Astrocyte of the hippocampus (primary cell): Measurements from ENCODE around the gene IGF1R.

Experiments
- DNase-seq: peaks from one replicate; pipeline ENCODE4 v3.0.0; 2011; ENCODE audit warnings: low read depth, low spot score

Gene IGF1R

GRCh38 chr15:98878862-98879261 is 230.5 kb downstream of the IGF1R start:
- no peak for DNase-seq

DNA sequence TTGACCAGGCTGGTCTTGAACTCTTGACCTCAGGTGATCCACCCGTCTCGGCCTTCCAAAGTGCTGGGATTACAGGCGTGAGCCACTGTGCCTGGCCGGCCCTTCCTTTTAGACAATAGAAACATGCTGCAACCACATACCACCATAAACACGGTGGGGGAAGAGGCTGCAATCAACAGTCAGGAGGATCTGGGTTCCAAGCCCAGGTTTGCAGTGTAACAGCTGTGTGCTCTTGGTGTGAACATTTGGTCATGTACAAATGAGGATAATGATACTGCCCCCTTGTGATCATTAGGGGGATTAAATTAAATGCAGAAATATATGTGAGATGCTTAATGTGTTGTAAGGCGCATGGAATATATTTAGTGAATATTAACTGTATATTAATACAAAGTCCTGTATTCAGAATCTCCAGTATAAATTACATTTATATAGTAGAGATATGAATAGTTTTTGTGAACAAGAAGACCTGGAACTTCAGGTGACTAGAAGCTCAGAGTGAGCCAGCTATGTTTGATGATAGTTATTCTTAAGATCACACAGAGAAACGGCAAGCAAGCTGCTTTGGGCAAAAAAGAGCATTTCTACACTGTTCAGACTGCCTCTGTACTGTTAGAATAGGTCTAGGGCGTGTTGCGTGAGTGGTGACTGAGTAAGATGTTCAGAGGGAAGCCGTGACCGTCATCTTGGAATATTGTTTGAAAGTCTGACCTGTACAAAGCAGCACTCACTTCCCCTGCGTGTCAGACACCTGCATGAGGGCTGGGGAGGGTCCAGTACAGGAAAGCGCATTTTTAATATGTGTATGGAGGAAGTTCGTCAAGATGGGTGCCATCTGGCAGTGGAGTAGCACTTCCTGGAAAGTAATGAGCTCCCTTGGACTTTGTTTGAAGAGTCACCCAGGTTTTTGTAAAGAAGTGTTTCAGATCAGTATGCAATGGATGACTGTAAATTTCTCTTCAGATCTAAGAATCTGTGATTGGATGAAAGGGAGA is 233.5 kb downstream of the IGF1R start:
- DNase-seq: peak; percentile 56

DNA sequence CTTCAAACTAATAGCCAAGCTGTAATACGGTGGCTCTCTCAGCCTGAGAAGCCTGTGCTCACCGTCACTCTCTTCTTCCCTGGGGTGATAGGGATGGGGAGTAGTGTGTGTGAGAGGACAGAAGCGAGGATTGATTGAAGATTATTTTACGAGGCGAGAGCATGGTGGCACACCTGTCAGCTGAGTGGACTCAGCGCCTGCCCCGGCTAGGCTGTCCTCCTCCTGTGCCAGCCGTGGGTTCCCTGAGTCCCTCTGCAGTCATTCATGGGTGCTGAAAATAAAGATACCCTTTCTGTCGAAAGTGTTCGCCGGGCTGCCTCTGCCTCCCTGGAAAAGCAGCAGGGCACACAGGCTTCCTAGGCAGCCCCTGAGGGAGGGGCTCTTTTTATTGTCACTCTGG is 235.1 kb downstream of the IGF1R start:
- no peak for DNase-seq

DNA sequence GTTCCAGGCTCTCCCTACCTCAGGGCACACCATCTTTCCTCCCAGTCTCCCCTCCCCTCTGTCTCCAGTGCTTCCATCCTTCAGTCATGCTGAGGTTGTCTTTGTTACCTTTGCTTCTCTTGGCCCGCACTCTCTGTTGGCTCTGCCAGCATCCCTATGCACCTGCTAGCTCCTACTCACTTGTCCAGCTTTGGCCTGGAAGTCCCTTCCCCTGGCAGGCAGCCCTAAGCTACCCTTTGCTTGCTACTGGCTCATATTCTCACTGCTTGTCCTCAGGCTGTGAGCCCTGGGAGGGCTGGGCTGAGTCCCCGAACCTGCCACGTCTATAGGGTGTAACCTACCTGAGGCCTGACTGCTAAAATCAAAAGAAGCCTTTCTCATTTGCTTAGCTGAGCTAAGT is 236.6 kb downstream of the IGF1R start:
- no peak for DNase-seq

- DNase-seq: no peak
These were observed 239.6 kb downstream of the IGF1R start for GRCh38 chr15:98887976-98888375.

GRCh38 chr15:98888820-98889479 is 240.6 kb downstream of the IGF1R start:
- peak; percentile 61 for DNase-seq

DNA sequence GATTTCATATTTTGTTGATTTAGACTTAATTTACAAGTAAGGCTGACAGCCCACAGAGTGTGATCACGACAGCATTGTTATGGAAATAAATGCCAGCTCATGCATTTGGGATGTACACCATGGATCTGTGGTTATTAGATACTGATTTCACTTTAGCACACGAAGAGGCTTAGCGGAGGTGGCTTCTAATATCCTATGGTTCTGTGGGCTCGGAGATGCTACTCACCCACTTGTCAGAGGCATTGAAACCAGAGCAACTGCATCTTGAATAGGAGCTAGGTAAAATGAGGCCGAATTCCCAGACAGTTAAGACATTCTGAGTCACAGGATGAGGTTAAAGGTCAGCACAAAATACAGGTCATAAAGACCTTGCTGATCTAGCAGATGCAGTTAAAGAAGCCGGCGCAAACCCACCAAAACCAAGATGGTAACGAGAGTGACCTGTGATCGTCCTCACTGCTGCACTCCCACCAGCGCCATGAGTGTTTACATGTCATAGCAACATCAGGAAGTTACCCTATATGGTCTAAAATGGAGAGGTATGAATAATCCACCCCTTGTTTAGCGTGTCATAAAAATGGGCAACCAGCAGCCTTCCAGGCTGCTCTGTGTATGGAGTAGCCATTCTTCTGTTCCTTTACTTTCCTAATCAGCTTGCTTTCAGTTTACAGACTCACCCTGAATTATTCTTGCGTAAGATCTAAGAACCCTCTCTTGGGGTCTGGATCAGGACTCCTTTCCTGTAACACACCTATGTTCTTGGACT is 241.8 kb downstream of the IGF1R start:
- DNase-seq: peak; percentile 88

DNA sequence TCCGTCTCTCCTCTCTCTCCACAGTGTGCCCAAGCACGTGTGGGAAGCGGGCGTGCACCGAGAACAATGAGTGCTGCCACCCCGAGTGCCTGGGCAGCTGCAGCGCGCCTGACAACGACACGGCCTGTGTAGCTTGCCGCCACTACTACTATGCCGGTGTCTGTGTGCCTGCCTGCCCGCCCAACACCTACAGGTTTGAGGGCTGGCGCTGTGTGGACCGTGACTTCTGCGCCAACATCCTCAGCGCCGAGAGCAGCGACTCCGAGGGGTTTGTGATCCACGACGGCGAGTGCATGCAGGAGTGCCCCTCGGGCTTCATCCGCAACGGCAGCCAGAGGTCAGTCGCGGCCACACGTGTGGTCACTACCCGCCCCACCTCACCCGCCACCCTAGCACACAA is 243.0 kb downstream of the IGF1R start:
- DNase-seq: no peak

DNA sequence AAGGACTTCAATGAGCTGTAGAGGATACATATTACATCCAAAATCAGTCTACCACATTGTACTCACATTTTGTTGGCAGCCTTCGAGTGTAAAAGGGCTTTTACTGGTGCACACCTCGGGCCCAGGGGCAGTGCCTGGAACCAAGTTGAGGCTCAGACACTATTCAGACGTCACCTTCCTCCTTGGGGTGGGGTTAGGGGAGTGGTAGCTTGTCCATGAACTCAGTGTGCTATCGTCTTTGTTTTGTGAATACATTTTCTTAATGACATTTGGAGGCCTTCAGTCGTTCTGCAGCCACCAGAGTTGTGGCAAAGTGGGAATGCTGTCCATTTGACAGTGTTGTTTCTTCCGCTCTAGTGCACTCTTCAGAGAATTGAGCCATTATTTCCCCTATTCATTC is 245.1 kb downstream of the IGF1R start:
- DNase-seq: peak; percentile 56

GRCh38 chr15:98894312-98894711 is 246.0 kb downstream of the IGF1R start:
- no peak for DNase-seq

GRCh38 chr15:98896002-98896721 is 247.8 kb downstream of the IGF1R start:
- peak; percentile 63 for DNase-seq

- DNase-seq: peak; percentile 98
These were observed 248.7 kb downstream of the IGF1R start for GRCh38 chr15:98896802-98897732.

DNA sequence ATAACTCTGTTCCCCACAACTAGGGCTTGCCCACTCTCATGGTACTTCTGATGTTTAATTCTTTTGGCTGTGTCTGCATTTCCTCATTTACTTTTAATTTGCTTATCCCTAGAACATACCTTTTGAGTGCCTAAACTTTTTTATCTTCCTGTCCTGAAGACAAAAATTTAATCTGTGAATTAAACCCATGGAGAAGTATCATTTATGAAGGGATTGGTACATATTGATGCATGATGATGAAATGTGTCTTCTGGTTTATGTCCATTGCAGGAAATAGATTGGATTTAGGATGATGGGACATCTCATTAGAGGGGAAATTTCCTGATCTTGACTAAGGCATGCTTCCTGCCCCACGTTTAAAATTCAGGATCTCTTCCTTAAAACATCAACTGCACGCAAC is 249.8 kb downstream of the IGF1R start:
- DNase-seq: no peak

DNA sequence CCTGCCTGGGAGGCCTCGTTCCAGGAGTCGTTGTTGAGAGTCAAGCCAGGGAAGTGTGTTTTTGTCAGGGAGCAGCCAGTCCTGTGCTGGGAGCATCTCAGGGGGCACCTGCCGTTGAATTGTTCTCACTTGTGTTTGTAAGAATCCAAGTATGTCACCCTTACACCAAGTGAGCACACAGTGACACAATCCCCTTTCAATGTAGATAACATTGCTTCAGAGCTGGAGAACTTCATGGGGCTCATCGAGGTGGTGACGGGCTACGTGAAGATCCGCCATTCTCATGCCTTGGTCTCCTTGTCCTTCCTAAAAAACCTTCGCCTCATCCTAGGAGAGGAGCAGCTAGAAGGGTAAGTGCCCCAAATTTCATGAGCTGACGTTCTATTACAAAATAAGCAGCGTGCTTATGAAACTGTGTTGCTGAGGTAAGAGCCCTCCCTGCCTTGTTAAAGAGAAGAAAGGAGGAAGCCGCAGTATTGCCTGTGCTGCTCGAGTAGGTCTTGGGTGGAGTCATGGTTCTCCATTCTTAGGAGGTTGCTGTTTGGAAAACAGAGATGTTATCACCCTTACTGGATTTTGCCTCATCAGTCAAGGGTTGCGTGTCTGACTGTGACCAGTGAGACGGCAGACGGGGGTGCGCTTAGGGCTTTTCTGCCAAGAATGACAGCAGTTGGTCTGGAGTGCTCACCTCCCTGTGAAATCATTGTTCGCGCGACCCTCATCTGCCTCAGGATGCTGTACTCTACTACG is 251.1 kb downstream of the IGF1R start:
- peak; percentile 45 for DNase-seq

DNA sequence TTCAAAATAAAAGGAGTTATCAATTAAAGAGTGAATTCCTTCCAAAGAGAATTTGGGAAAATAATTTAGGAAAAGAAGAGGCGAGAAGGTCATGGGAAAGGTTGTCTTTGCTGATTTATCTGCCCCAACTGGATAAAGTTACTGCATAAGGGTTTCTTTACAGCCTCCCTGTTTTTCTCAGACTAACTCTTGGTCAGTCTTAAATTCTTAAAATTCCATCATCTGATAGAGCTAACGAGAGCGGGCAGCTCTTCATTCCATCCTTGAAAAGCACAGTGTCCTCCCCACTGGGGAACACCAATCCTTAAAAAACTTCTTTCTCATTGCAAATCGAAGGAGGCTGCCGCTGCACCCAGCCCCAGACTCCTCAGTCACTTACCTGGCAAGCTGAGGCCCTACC is 252.0 kb downstream of the IGF1R start:
- peak; percentile 69 for DNase-seq

DNA sequence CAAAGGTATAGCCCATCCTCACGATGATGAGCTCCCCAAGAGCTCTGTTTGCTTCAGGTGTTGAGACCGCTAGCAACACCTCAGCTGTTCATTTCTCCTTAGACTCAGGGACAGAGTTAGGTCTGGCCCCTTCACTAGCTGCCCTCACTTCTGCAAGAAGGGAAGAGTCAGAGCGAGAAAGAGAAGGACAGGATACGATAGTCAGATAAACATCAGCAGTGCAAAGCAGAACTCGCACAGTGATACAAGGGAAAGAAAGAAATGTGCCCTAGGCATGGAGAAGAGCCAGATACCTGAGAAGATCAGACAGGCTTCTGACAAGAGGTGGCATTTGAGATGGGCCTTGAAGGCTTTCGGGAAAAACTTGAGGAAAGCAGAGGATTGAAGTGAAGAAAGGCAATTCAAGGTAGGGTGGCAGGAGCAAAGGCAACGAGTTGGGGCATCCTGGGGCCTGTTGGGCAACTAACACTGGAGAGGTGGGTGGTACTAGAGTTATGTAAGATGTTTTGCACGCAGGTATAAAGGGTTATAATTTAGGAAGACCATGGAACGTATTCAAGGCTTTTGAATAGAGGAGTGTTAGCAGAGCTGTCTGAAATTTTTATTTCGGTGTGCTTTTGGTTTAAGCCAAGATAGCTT is 253.2 kb downstream of the IGF1R start:
- no peak for DNase-seq

GRCh38 chr15:98902931-98903330 is 254.6 kb downstream of the IGF1R start:
- DNase-seq: no peak

DNA sequence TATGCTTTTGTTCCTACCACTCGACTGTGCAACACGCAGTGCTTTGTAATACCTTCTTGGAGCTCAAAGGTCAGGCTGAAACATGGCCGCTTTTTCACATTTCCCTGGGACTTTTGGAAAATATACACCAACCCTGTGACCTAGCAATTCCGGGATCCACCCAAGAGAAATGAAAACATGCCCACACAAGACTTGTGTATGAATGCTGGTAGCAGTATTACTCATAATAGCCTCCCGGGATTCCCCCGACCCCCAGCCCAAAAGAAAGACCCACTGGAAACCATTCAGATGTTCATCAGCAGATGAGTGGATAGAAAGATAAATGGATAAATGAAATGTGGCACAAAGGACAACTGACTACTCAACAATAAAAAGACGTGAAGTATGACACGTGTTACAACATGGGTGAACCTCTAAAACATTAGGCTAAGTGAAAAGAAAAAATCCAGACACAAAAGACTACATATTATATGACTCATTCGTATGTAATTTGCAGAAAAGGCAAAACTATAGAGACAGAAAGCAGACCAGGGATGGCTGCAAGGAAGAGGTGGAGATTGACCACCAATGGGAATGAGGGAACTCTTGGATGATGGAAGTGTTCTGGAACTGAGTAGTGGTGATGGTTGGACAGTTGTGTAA is 255.2 kb downstream of the IGF1R start:
- peak; percentile 56 for DNase-seq

- DNase-seq: peak; percentile 60
These were observed 256.2 kb downstream of the IGF1R start for GRCh38 chr15:98904544-98904943.
